HepG2 (cell line): Measurements from ENCODE around the gene IL32. TPM values are rescaled to one million over a fixed set of nuclear protein-coding genes. Genes with fewer than 3 reads are reported as not detected.

Source experiments
- ARNT ChIP-seq: fragments of 450-650 bp; IDR thresholded peaks from 2 replicates; pipeline ENCODE4 v1.6.1; 2017
- CREM ChIP-seq, 2 experiments: sonication (generic) in 1 of 2; formaldehyde crosslinking in 1 of 2; IDR thresholded peaks; 2 replicates each; pipeline versions ENCODE4 v1.4.0 to v1.6.1; 2016 to 2020; ENCODE audit warnings: antibody characterized with exemption in 1 of 2, mild to moderate bottlenecking in 1 of 2, missing genetic modification reagents in 1 of 2
- CSRNP2 ChIP-seq: sonication (generic); formaldehyde crosslinking; conservative IDR thresholded peaks from 2 replicates; pipeline ENCODE4 v1.8.0; 2022; ENCODE audit warnings: low read depth, missing genetic modification reagents
- ESRRA ChIP-seq: sonication (generic); formaldehyde crosslinking; IDR thresholded peaks from 2 replicates; pipeline ENCODE4 v1.5.1; 2020; ENCODE audit warnings: mild to moderate bottlenecking, low read depth, missing genetic modification reagents
- ETV5 ChIP-seq: IDR thresholded peaks from 2 replicates; pipeline ENCODE4 v1.6.1; 2018; ENCODE audit warnings: missing biosample characterization, missing genetic modification reagents, inconsistent platforms, borderline replicate concordance
- FOXK1 ChIP-seq: sonication (generic); formaldehyde crosslinking; IDR thresholded peaks from 2 replicates; pipeline ENCODE4 v1.4.0; 2020; ENCODE audit warnings: low read depth, missing genetic modification reagents, borderline replicate concordance
- JUN ChIP-seq: sonication (generic); formaldehyde crosslinking; IDR thresholded peaks from 2 replicates; pipeline ENCODE4 v1.4.0; 2020; ENCODE audit warnings: mild to moderate bottlenecking, missing genetic modification reagents
- MTA3 ChIP-seq: sonication (generic); formaldehyde crosslinking; IDR thresholded peaks from 2 replicates; pipeline ENCODE4 v1.4.0; 2020; ENCODE audit warnings: missing genetic modification reagents
- MYC ChIP-seq: sonication (generic); formaldehyde crosslinking; IDR thresholded peaks from 2 replicates; pipeline ENCODE4 v1.9.0; 2021; ENCODE audit warnings: missing genetic modification reagents, borderline replicate concordance
- NR2F2 ChIP-seq: IDR thresholded peaks from 2 replicates; pipeline ENCODE4 v1.6.1; 2012; ENCODE audit warnings: low read depth, inconsistent platforms, borderline replicate concordance
- SCMH1 ChIP-seq: sonication (generic); formaldehyde crosslinking; IDR thresholded peaks from 2 replicates; pipeline ENCODE4 v1.9.0; 2021; ENCODE audit warnings: missing genetic modification reagents, mild to moderate bottlenecking, borderline replicate concordance
- TAF15 ChIP-seq: fragments of 200-400 bp; formaldehyde crosslinking; IDR thresholded peaks from one replicate; pipeline ENCODE4 v1.6.1; 2018; ENCODE audit warnings: mild to moderate bottlenecking, low read depth, low read length; ENCODE audit not compliant: poor library complexity, severe bottlenecking
- THAP11 ChIP-seq: IDR thresholded peaks from 2 replicates; pipeline ENCODE4 v1.6.1; 2016; ENCODE audit warnings: missing biosample characterization, missing genetic modification reagents
- ZGPAT ChIP-seq: IDR thresholded peaks from 2 replicates; pipeline ENCODE4 v1.6.1; 2016; ENCODE audit warnings: mild to moderate bottlenecking
- ZNF280D ChIP-seq: sonication (generic); formaldehyde crosslinking; IDR thresholded peaks from 2 replicates; pipeline ENCODE4 v1.5.1; 2020; ENCODE audit warnings: mild to moderate bottlenecking, missing genetic modification reagents
- ZNF33A ChIP-seq: sonication (generic); formaldehyde crosslinking; IDR thresholded peaks from 2 replicates; pipeline ENCODE4 v1.5.1; 2020; ENCODE audit warnings: missing genetic modification reagents, mild to moderate bottlenecking, moderate library complexity, borderline replicate concordance
- ZNF552 ChIP-seq: sonication (generic); formaldehyde crosslinking; IDR thresholded peaks from 2 replicates; pipeline ENCODE4 v1.9.0; 2022; ENCODE audit warnings: missing genetic modification reagents, mild to moderate bottlenecking, borderline replicate concordance
- ZNF562 ChIP-seq: sonication (generic); formaldehyde crosslinking; IDR thresholded peaks from 2 replicates; pipeline ENCODE4 v1.8.0; 2022; ENCODE audit warnings: missing genetic modification reagents, borderline replicate concordance
- ZNF703 ChIP-seq: sonication (generic); formaldehyde crosslinking; IDR thresholded peaks from 2 replicates; pipeline ENCODE4 v1.5.1; 2020; ENCODE audit warnings: missing genetic modification reagents, mild to moderate bottlenecking, moderate library complexity, borderline replicate concordance
- polyA plus RNA-seq, 8 experiments: library from polyadenylated mRNA; depleted of rRNA in 3 of 8; stranded (reverse) in 7 of 8; unstranded in 1 of 8; fragments of >200 nt; fragmentation: Illumina TruSeq in 4 of 8; extraction: Trizol in 4 of 8; gene quantifications; 2 replicates each; pipeline versions ENCODE4 v1.2.1 to v1.2.3, GENCODE V29; 2011 to 2016; ENCODE audit warnings: low read depth in 4 of 8, missing spikeins in 1 of 8, mixed read lengths in 1 of 8; ENCODE audit not compliant: insufficient read depth in 1 of 8
- total RNA-seq, 5 experiments: library from RNA; depleted of rRNA; stranded (reverse); fragments of >200 nt; fragmentation: Illumina TruSeq; extraction: Trizol; gene quantifications; 2 replicates each; pipeline ENCODE4 v1.2.3, GENCODE V29; 2016; ENCODE audit warnings: low read depth in 1 of 5
- TF ChIP-seq, protein P1 (sequence below): sonication (generic); formaldehyde crosslinking; IDR thresholded peaks from 2 replicates; pipeline ENCODE4 v1.4.0; 2020; ENCODE audit warnings: missing genetic modification reagents, borderline replicate concordance

The IL32 gene
- total and polyA plus RNA-seq, 2 of the 13 experiments (the other 11 are each of a cell fraction or from before 2014, with no cell fraction given), result 115 to 165 TPM

- TF ChIP-seq FOXK1 (CRISPR knock-in tag), result no peak
- no peak for TF ChIP-seq TAF15
- TF ChIP-seq ETV5, result 0 out of 2 replicates have a peak, but pooled peaks have one; percentile 18
- no peak for TF ChIP-seq CSRNP2 (CRISPR knock-in tag)
- no peak for TF ChIP-seq ZNF703 (CRISPR knock-in tag)
- TF ChIP-seq, protein P1, sequence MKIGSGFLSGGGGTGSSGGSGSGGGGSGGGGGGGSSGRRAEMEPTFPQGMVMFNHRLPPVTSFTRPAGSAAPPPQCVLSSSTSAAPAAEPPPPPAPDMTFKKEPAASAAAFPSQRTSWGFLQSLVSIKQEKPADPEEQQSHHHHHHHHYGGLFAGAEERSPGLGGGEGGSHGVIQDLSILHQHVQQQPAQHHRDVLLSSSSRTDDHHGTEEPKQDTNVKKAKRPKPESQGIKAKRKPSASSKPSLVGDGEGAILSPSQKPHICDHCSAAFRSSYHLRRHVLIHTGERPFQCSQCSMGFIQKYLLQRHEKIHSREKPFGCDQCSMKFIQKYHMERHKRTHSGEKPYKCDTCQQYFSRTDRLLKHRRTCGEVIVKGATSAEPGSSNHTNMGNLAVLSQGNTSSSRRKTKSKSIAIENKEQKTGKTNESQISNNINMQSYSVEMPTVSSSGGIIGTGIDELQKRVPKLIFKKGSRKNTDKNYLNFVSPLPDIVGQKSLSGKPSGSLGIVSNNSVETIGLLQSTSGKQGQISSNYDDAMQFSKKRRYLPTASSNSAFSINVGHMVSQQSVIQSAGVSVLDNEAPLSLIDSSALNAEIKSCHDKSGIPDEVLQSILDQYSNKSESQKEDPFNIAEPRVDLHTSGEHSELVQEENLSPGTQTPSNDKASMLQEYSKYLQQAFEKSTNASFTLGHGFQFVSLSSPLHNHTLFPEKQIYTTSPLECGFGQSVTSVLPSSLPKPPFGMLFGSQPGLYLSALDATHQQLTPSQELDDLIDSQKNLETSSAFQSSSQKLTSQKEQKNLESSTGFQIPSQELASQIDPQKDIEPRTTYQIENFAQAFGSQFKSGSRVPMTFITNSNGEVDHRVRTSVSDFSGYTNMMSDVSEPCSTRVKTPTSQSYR (CRISPR knock-in tag), result peak; percentile 62; the same call in 1 of the 2 replicates
- TF ChIP-seq ZNF33A, result no peak
- no peak for TF ChIP-seq SCMH1 (CRISPR knock-in tag)
- TF ChIP-seq CREM (IDR thresholded peaks at IDR 0.05), result peak; percentile 49; the same call in 1 of the 2 replicates
- TF ChIP-seq CREM (CRISPR knock-in tag; IDR thresholded peaks at IDR 0.05), result 0 out of 2 replicates have a peak, but pooled peaks have one; percentile 48
- no peak for TF ChIP-seq ESRRA
- no peak for TF ChIP-seq ARNT
- TF ChIP-seq THAP11 (CRISPR knock-in tag), result peak; percentile 57; the same call in 1 of the 2 replicates
- no peak for TF ChIP-seq ZNF552 (CRISPR knock-in tag)
- TF ChIP-seq ZNF562 (CRISPR knock-in tag), result no peak
- no peak for TF ChIP-seq MTA3 (CRISPR knock-in tag)
- TF ChIP-seq JUN (CRISPR knock-in tag), result peak; percentile 26; the same call in 1 of the 2 replicates
- no peak for TF ChIP-seq ZNF280D
- TF ChIP-seq MYC, result peak; percentile 25; the same call in 1 of the 2 replicates
- TF ChIP-seq ZGPAT (CRISPR knock-in tag), result no peak
- no peak for TF ChIP-seq NR2F2
Measured at GRCh38 chr16:3017794-3018506, 47.5 kb upstream of the IL32 start, which contains the start of gene CLDN6 (continued).
